SK-N-SH (cell line): ENCODE results near the gene GAMT. TPM values are rescaled to one million over a fixed set of nuclear protein-coding genes. Genes with fewer than 3 reads are reported as not detected.

Experiments
- CTCF ChIA-PET: fragments of 300-600, 350-600 bp; formaldehyde crosslinking; extraction: SDS; loops from one replicate; lab custom pipeline; 2021; lab: Yijun Ruan, JAX
- POLR2A ChIA-PET: fragments of 350-600 bp; sonication (Branson Sonifier 250); formaldehyde crosslinking; extraction: SDS; loops from one replicate; lab custom pipeline; 2020; ENCODE audit warnings: antibody characterized with exemption, inconsistent platforms; lab: Yijun Ruan, JAX
- DNase-seq: peaks from one replicate; pipeline ENCODE4 v3.0.0; 2012
- H2AFZ ChIP-seq: fragments of 200-600 bp; sonication (generic); 2 replicates; pipeline ENCODE4 v1.8.1; 2016; ENCODE audit warnings: antibody characterized with exemption, mild to moderate bottlenecking, low read depth
- H3F3A ChIP-seq: fragments of 200-600 bp; sonication (generic); replicated peaks from 2 replicates; pipeline ENCODE3; 2016; ENCODE audit warnings: antibody characterized with exemption, mild to moderate bottlenecking; ENCODE audit not compliant: insufficient read depth
- H3K27ac ChIP-seq, 2 experiments: fragments of 200-500 bp in 1 of 2; fragments of 200-600 bp in 1 of 2; sonication (Bioruptor generic) in 1 of 2; sonication (generic), shearing (Covaris generic) in 1 of 2; 2 replicates each; pipeline versions ENCODE4 v1.5.1 to v1.6.1; 2014 to 2016; ENCODE audit warnings: low read depth in 2 of 2, inconsistent platforms in 1 of 2, low read length in 1 of 2, mild to moderate bottlenecking in 1 of 2, mixed read lengths in 1 of 2
- H3K27me3 ChIP-seq: fragments of 200-600 bp; sonication (generic), shearing (Covaris generic); 2 replicates; pipeline ENCODE4 v1.6.1; 2016; ENCODE audit warnings: mixed run types; ENCODE audit not compliant: insufficient read depth
- H3K36me3 ChIP-seq, 2 experiments: fragments of 200-500 bp in 1 of 2; fragments of 200-600 bp in 1 of 2; sonication (Bioruptor generic) in 1 of 2; sonication (generic) in 1 of 2; replicated peaks in 1 of 2; 2 replicates each; pipeline versions ENCODE3 to v1.5.1; 2014 to 2016; ENCODE audit warnings: low read length in 1 of 2, mild to moderate bottlenecking in 1 of 2; ENCODE audit not compliant: insufficient read depth in 2 of 2, control insufficient read depth in 1 of 2
- H3K4me1 ChIP-seq, 2 experiments: fragments of 200-500 bp in 1 of 2; fragments of 200-600 bp in 1 of 2; sonication (Bioruptor generic) in 1 of 2; sonication (generic), shearing (Covaris generic) in 1 of 2; 2 replicates each; pipeline versions ENCODE4 v1.5.1 to v1.6.1; 2014 to 2016; ENCODE audit warnings: low read depth in 1 of 2, low read length in 1 of 2, mixed run types in 1 of 2; ENCODE audit not compliant: insufficient read depth in 2 of 2, control insufficient read depth in 1 of 2
- H3K4me2 ChIP-seq: fragments of 200-600 bp; sonication (generic), shearing (Covaris generic); 2 replicates; pipeline ENCODE4 v1.6.1; 2017; ENCODE audit warnings: mixed run types
- H3K4me3 ChIP-seq, 2 experiments: fragments of 200-500 bp in 1 of 2; fragments of 200-600 bp in 1 of 2; sonication (Bioruptor generic) in 1 of 2; sonication (generic), shearing (Covaris generic) in 1 of 2; 2 replicates each; pipeline versions ENCODE4 v1.5.1 to v1.8.1; 2014 to 2016; ENCODE audit warnings: low read depth in 2 of 2, inconsistent platforms in 1 of 2, low read length in 1 of 2, mild to moderate bottlenecking in 1 of 2, mixed read lengths in 1 of 2, moderate library complexity in 1 of 2
- H3K79me2 ChIP-seq: fragments of 200-600 bp; sonication (generic); 2 replicates; pipeline ENCODE4 v1.8.1; 2017; ENCODE audit warnings: mild to moderate bottlenecking; ENCODE audit not compliant: insufficient read depth
- H3K9ac ChIP-seq: fragments of 200-600 bp; sonication (generic); 2 replicates; pipeline ENCODE4 v1.6.1; 2017; ENCODE audit warnings: mixed run types
- H3K9me2 ChIP-seq: fragments of 200-600 bp; sonication (generic); 2 replicates; pipeline ENCODE4 v1.6.1; 2017; ENCODE audit warnings: mixed run types
- H3K9me3 ChIP-seq: fragments of 200-600 bp; sonication (generic); 2 replicates; pipeline ENCODE4 v1.6.1; 2017; ENCODE audit warnings: mixed run types, mild to moderate bottlenecking, moderate library complexity
- H4K20me1 ChIP-seq: fragments of 200-600 bp; sonication (generic); 2 replicates; pipeline ENCODE4 v1.6.1; 2017; ENCODE audit warnings: mild to moderate bottlenecking, mixed run types; ENCODE audit not compliant: insufficient read depth
- CHD2 ChIP-seq: fragments of 150-350 bp; IDR thresholded peaks from 2 replicates; pipeline ENCODE4 v1.6.1; 2018; ENCODE audit warnings: low read length; ENCODE audit not compliant: partially characterized antibody
- EP300 ChIP-seq, 2 experiments: IDR thresholded peaks; 2 replicates each; pipeline versions ENCODE4 v1.4.0 to v1.6.1; 2012; ENCODE audit warnings: borderline replicate concordance in 1 of 2, low read depth in 1 of 2, low read length in 1 of 2
- MEF2A ChIP-seq: IDR thresholded peaks from 2 replicates; pipeline ENCODE4 v1.4.0; 2012; ENCODE audit warnings: low read depth, borderline replicate concordance
- MXI1 ChIP-seq: IDR thresholded peaks from 2 replicates; pipeline ENCODE4 v1.6.1; 2012; ENCODE audit warnings: mild to moderate bottlenecking, low read depth, low read length, improper control_type of control experiment
- NFIC ChIP-seq: IDR thresholded peaks from 2 replicates; pipeline ENCODE4 v1.4.0; 2012; ENCODE audit warnings: borderline replicate concordance
- POLR2AphosphoS5 ChIP-seq: IDR thresholded peaks from 2 replicates; pipeline ENCODE4 v1.6.1; 2012; ENCODE audit warnings: low read depth, low read length
- RCOR1 ChIP-seq: fragments of 150-350 bp; IDR thresholded peaks from 2 replicates; pipeline ENCODE4 v1.6.1; 2017; ENCODE audit warnings: antibody characterized with exemption, low read length
- RFX5 ChIP-seq: IDR thresholded peaks from 2 replicates; pipeline ENCODE4 v1.6.1; 2012; ENCODE audit warnings: mild to moderate bottlenecking, improper control_type of control experiment, low read length
- TAF1 ChIP-seq: IDR thresholded peaks from 2 replicates; pipeline ENCODE4 v1.6.1; 2012; ENCODE audit warnings: low read depth, mild to moderate bottlenecking, low read length, moderate library complexity, borderline replicate concordance
- WGBS: methylation state at CpG from one replicate; pipeline ENCODE4 v1.1.6; 2017; ENCODE audit warnings: low lambda C conversion rate; 5-methylcytosine and 5-hydroxymethylcytosine counted together
- polyA plus RNA-seq, 3 experiments: library from polyadenylated mRNA; depleted of rRNA; stranded (reverse); fragments of >200 nt; gene quantifications; 2 replicates each; pipeline ENCODE4 v1.2.3, GENCODE V29; 2012
- TF ChIP-seq, protein P1 (sequence below): IDR thresholded peaks from 2 replicates; pipeline ENCODE4 v1.4.0; 2012; ENCODE audit warnings: low read depth, borderline replicate concordance
- TF ChIP-seq, protein P2 (sequence below): IDR thresholded peaks from 2 replicates; pipeline ENCODE4; 2012
- TF ChIP-seq, protein P3 (sequence below): fragments of 150-350 bp; IDR thresholded peaks from 2 replicates; pipeline ENCODE4 v1.6.1; 2017; ENCODE audit warnings: antibody characterized with exemption, low read length, low read depth, borderline replicate concordance
- TF ChIP-seq, protein P4 (sequence below): IDR thresholded peaks from 2 replicates; pipeline ENCODE4 v1.6.1; 2012; ENCODE audit warnings: mild to moderate bottlenecking, low read depth, low read length, moderate library complexity
- TF ChIP-seq, protein P5 (sequence below): IDR thresholded peaks from 2 replicates; pipeline ENCODE4 v1.4.0; 2012; ENCODE audit warnings: low read depth, borderline replicate concordance

GAMT gene
- polyA plus RNA-seq, 1 of the 3 experiments (the other 2 are of a cell fraction), result 85.3 TPM

DNA sequence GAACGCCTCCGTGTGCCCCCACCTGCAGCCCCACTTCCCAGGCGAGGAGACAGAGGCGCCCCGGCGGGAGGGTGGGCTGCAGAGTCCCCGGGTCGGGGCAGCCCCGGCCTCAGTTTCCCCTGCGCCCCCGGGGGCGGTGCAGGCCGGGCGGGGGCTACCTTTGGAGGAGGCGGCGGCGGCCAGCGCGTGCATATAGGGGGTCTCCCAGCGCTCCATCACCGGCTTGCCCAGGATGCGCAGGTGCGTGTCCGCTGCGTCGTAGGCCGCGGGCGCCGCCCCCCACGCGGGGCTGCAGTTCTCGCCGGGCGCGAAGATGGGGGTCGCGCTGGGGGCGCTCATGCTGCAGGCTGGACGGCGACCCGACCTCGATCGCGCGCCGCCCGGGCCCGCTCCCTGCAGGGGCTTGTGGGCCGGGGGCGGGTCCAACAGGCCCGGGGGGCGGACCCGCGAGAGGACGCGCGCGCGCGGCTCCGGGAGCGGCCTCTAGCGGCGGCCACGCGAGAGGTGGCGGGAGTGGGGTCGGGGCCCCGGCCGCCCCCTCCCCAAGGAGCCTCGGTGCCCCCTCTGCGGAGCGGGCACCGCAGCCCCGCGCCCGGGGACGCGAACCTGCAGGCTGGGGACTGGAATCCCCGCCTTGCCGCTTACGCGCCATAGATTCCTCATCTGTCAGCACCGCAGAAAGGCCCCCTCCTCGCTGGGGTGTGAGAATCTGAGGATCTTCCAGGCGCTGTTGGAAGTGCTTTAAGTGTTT is at the start of gene GAMT (continued):
- TF ChIP-seq, protein P1, sequence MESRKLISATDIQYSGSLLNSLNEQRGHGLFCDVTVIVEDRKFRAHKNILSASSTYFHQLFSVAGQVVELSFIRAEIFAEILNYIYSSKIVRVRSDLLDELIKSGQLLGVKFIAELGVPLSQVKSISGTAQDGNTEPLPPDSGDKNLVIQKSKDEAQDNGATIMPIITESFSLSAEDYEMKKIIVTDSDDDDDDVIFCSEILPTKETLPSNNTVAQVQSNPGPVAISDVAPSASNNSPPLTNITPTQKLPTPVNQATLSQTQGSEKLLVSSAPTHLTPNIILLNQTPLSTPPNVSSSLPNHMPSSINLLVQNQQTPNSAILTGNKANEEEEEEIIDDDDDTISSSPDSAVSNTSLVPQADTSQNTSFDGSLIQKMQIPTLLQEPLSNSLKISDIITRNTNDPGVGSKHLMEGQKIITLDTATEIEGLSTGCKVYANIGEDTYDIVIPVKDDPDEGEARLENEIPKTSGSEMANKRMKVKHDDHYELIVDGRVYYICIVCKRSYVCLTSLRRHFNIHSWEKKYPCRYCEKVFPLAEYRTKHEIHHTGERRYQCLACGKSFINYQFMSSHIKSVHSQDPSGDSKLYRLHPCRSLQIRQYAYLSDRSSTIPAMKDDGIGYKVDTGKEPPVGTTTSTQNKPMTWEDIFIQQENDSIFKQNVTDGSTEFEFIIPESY, result peak; percentile 30; the same call in 1 of the 2 replicates
- TF ChIP-seq, protein P2, sequence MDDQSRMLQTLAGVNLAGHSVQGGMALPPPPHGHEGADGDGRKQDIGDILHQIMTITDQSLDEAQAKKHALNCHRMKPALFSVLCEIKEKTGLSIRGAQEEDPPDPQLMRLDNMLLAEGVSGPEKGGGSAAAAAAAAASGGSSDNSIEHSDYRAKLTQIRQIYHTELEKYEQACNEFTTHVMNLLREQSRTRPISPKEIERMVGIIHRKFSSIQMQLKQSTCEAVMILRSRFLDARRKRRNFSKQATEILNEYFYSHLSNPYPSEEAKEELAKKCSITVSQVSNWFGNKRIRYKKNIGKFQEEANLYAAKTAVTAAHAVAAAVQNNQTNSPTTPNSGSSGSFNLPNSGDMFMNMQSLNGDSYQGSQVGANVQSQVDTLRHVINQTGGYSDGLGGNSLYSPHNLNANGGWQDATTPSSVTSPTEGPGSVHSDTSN, result no peak
- peak; percentile 55 for TF ChIP-seq MXI1
- TF ChIP-seq EP300 (IDR thresholded peaks at IDR 0.05; ENCODE audit: borderline replicate concordance in 1 of 2, low read depth in 1 of 2, low read length in 1 of 2), result no peak
- TF ChIP-seq, protein P3, sequence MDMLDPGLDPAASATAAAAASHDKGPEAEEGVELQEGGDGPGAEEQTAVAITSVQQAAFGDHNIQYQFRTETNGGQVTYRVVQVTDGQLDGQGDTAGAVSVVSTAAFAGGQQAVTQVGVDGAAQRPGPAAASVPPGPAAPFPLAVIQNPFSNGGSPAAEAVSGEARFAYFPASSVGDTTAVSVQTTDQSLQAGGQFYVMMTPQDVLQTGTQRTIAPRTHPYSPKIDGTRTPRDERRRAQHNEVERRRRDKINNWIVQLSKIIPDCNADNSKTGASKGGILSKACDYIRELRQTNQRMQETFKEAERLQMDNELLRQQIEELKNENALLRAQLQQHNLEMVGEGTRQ, result no peak
- peak; percentile 36; the same call in 1 of the 2 replicates for TF ChIP-seq POLR2AphosphoS5

DNA sequence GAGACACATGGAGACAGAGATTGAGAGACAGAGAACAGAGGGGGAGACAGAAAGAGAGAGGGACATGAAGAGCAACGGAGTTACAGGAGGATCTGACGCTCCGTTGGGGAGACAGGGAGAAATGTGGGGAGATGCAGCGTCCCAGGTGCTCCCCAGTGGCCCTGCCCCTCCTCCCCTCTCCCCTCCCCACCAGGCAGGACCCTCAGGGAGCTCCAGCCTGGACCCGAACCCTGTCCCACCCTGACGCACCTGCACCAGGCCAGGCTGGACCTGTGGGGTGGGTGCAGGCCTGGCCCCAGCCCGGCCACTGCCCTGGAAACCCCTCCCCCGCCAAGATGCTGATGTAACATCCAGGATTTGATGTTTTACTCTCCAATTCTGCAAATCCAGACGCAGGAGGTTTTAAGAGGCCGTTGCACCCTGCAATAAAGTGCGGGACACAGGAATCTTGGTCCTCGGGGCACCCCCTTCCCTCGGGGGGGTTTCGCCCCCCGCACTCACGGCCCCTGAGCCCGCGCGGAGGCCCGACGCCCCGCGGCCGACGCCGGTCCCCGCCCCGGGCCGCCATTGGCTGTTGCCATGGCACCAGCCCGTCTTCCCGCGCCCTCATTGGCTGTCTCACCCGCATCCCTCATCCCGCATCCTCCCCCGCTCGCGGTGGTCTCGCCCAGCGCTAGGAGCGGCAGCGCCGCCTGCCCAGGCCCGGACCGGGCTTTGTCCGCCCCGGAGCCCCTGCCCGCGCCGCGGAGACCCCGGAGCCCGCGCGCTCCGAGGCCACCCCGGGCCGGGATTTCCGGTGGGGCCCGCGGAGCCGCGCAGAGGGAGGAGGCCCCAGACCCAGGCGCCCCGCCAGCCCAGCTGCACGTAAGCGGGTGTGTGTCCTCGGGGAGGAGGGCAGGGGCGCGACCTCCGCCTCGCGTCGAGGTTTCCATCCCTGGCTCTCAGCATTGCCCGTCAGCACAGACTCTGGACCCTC is 48.4 kb upstream of the GAMT start, which contains the start of gene APC2:
APC2 (plus strand) TSS at position 655 of the 976 bp plus-strand sequence. CDS start 2,881 bp downstream, outside the sequence.
- H3K4me3 ChIP-seq, result peak within 1 kb of the TSS; percentile 60 to 62
- peaks cover 12% of the 10 kb centered on the region for H3F3A ChIP-seq
- WGBS, result 11% methylated on average over 13 of the region's 74 CpGs
- peak within 1 kb of the TSS; percentile 80 for H3K4me2 ChIP-seq
- peak within 1 kb of the TSS; percentile 56 for H3K9ac ChIP-seq
- H3K27ac ChIP-seq, result peak within 1 kb of the TSS in 1 of 2 experiments; percentile 86; a peak in 2 of 4 replicates
- peak; percentile 97 for DNase-seq
- H2AFZ ChIP-seq, result peak within 1 kb of the TSS; percentile 83; the same call in 1 of the 2 replicates
- ChIA-PET CTCF (interaction anchor here (1.2 kb wide), 1 partner anchor 205 kb away, joined by 3 read pairs; no protein-coding TSS in a partner anchor), POLR2A (interaction anchor here (0.6 to 1.9 kb wide), 3 partner anchors 22 to 181 kb away, joined by 3 to 8 read pairs (median 4); partner anchors contain the start of gene CIRBP)
- no peaks in the 10 kb centered on the region for H3K27me3 ChIP-seq
- H3K9me2 ChIP-seq, result no peaks in the 10 kb centered on the region
- no peaks in the 10 kb centered on the region for H3K9me3 ChIP-seq
- no peaks in the 10 kb centered on the region for H3K79me2 ChIP-seq
- no peaks in the 10 kb centered on the region for H3K36me3 ChIP-seq
- H4K20me1 ChIP-seq, result peaks cover 26% of the 10 kb centered on the region
- peaks cover 3 to 49% of the 10 kb centered on the region in 2 experiments; a peak in 2 of 4 replicates for H3K4me1 ChIP-seq
- TF ChIP-seq, protein P4, sequence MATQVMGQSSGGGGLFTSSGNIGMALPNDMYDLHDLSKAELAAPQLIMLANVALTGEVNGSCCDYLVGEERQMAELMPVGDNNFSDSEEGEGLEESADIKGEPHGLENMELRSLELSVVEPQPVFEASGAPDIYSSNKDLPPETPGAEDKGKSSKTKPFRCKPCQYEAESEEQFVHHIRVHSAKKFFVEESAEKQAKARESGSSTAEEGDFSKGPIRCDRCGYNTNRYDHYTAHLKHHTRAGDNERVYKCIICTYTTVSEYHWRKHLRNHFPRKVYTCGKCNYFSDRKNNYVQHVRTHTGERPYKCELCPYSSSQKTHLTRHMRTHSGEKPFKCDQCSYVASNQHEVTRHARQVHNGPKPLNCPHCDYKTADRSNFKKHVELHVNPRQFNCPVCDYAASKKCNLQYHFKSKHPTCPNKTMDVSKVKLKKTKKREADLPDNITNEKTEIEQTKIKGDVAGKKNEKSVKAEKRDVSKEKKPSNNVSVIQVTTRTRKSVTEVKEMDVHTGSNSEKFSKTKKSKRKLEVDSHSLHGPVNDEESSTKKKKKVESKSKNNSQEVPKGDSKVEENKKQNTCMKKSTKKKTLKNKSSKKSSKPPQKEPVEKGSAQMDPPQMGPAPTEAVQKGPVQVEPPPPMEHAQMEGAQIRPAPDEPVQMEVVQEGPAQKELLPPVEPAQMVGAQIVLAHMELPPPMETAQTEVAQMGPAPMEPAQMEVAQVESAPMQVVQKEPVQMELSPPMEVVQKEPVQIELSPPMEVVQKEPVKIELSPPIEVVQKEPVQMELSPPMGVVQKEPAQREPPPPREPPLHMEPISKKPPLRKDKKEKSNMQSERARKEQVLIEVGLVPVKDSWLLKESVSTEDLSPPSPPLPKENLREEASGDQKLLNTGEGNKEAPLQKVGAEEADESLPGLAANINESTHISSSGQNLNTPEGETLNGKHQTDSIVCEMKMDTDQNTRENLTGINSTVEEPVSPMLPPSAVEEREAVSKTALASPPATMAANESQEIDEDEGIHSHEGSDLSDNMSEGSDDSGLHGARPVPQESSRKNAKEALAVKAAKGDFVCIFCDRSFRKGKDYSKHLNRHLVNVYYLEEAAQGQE, result no peak
- no peak for TF ChIP-seq MEF2A
- TF ChIP-seq, protein P5, sequence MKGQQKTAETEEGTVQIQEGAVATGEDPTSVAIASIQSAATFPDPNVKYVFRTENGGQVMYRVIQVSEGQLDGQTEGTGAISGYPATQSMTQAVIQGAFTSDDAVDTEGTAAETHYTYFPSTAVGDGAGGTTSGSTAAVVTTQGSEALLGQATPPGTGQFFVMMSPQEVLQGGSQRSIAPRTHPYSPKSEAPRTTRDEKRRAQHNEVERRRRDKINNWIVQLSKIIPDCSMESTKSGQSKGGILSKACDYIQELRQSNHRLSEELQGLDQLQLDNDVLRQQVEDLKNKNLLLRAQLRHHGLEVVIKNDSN, result no peak
- TF ChIP-seq, protein P2, result 0 out of 2 replicates have a peak, but pooled peaks have one; percentile 13
- peak in 1 of 2 experiments; percentile 48; a peak in 1 of 4 replicates for TF ChIP-seq EP300 (IDR thresholded peaks at IDR 0.05; ENCODE audit: borderline replicate concordance in 1 of 2, low read depth in 1 of 2, low read length in 1 of 2)
- 0 out of 2 replicates have a peak, but pooled peaks have one; percentile 9 for TF ChIP-seq TAF1
- peak; percentile 87 for TF ChIP-seq RFX5
- peak; percentile 62 for TF ChIP-seq CHD2
- TF ChIP-seq RCOR1, result peak; percentile 56; the same call in 1 of the 2 replicates
- no peak for TF ChIP-seq NFIC
